Suprapubic skin (tissue), 3 donors: ENCODE data around the gene APAF1.

Experiments
- POLR2A ChIP-seq, 2 donors: fragments of 450-650 bp; IDR thresholded peaks; one replicate each; pipeline ENCODE4 v1.6.1; 2017; ENCODE audit warnings: antibody characterized with exemption in 2 of 2, mild to moderate bottlenecking in 2 of 2, moderate library complexity in 2 of 2
- TF ChIP-seq, protein P1 (sequence below), 2 donors: fragments of 200-600 bp in 1 of 2; fragments of 450-650 bp in 1 of 2; sonication (generic) in 1 of 2; IDR thresholded peaks; one replicate each; pipeline ENCODE4 v1.5.1; 2016 to 2019; ENCODE audit warnings: antibody characterized with exemption in 2 of 2, mild to moderate bottlenecking in 1 of 2, moderate library complexity in 1 of 2

DNA sequence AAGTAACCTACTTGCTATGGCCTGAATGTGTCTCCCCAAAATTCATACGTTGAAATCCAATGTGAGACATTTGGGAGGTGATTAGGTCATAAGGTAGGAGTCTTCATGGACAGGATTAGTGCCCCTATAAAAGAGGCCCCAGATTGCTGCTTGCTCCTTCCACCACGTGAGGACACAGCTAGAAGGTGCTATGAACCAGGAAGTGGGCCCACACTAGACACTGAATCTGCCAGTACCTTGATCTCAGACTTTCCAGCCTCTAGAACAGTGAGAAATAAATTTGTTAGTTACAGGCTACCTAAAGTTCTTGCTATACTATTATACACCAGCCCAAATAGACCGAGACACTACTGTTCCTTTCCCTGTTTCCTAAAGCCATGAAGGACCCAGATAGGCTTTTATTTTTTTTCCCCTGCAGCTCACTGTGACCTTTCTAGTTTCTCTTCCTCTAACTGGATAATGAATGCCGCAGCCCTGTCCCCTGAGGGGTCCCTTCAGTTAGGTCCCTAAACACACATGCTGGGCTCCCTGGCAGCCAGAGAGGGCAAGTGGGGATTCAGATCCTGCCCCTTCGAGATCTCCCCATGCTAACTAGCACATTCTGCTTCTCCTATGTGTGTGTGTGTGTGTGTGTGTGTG is 32.3 kb upstream of the APAF1 start:
- TF ChIP-seq, protein P1, sequence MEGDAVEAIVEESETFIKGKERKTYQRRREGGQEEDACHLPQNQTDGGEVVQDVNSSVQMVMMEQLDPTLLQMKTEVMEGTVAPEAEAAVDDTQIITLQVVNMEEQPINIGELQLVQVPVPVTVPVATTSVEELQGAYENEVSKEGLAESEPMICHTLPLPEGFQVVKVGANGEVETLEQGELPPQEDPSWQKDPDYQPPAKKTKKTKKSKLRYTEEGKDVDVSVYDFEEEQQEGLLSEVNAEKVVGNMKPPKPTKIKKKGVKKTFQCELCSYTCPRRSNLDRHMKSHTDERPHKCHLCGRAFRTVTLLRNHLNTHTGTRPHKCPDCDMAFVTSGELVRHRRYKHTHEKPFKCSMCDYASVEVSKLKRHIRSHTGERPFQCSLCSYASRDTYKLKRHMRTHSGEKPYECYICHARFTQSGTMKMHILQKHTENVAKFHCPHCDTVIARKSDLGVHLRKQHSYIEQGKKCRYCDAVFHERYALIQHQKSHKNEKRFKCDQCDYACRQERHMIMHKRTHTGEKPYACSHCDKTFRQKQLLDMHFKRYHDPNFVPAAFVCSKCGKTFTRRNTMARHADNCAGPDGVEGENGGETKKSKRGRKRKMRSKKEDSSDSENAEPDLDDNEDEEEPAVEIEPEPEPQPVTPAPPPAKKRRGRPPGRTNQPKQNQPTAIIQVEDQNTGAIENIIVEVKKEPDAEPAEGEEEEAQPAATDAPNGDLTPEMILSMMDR (IDR thresholded peaks at IDR 0.05) = no peak
- no peak for TF ChIP-seq POLR2A (IDR thresholded peaks at IDR 0.05)
